ENCODE data around the gene ZNF512B. TPM values are rescaled to one million over a fixed set of nuclear protein-coding genes. Genes with fewer than 3 reads are reported as not detected.
A peak's percentile ranks its signal among the peaks of the same experiment; 100 is the strongest.

Gene ZNF512B
- total and polyA plus RNA-seq, 2 donors (not counting 1 experiment from before 2014, with no cell fraction given) = 8.8 to 10.5 TPM

- Histone ChIP-seq H3K4me3 (ENCODE audit: control extremely low read depth in 1 of 5, extremely low read depth in 1 of 5, insufficient read depth in 1 of 5, low read depth in 2 of 5, low read length in 4 of 5) (no peak overlapping the region), H3K4me2 (replicated peaks; ENCODE audit: low read depth, low read length, poor library complexity, severe bottlenecking) (peak overlapping the region; percentile 74), H3K27ac (ENCODE audit: low read length in 2 of 2) (no peak overlapping the region), H2AFZ (ENCODE audit: insufficient read depth, low read depth, low read length, poor library complexity, severe bottlenecking) (no peak overlapping the region), H3K9ac (ENCODE audit: low read length) (no peak overlapping the region), H3K27me3 (replicated peaks in 1 of 4; ENCODE audit: control extremely low read depth in 1 of 4, control insufficient read depth in 3 of 4, insufficient read depth in 4 of 4, low read length in 3 of 4) (no peaks in the 10 kb centered on the region), H3K9me3 (ENCODE audit: control extremely low read depth in 1 of 3, control insufficient read depth in 2 of 3, insufficient read depth in 1 of 3, low read length in 2 of 3) (peaks cover 0 to 29% (median 0%) of the 10 kb centered on the region in 3 donors), H3K36me3 (replicated peaks in 1 of 2; ENCODE audit: control extremely low read depth in 1 of 2, control insufficient read depth in 1 of 2, extremely low read depth in 1 of 2, insufficient read depth in 2 of 2, low read length in 1 of 2) (peaks cover 3 to 63% of the 10 kb centered on the region in 2 experiments), H3K4me1 (ENCODE audit: control insufficient read depth in 2 of 2, insufficient read depth in 2 of 2, low read length in 2 of 2) (peaks cover 9 to 15% of the 10 kb centered on the region in 2 donors), H3K79me2 (ENCODE audit: control insufficient read depth, insufficient read depth, low read length) (peaks cover 45% of the 10 kb centered on the region), H4K20me1 (ENCODE audit: control insufficient read depth, insufficient read depth, low read length, poor library complexity, severe bottlenecking) (peaks cover 84% of the 10 kb centered on the region)
- Mint-ChIP-seq H3K27me3 (no peaks in the 10 kb centered on the region), H3K27ac (peak overlapping the region; percentile 68), H3K9me3 (ENCODE audit: insufficient read depth) (no peaks in the 10 kb centered on the region), H3K4me1 (peaks cover 17% of the 10 kb centered on the region), H3K4me3 (peak overlapping the region; percentile 13)
- intact Hi-C loops (cut with micrococcal nuclease) = no loop called here
- DNase-seq = no peak
- 97% methylated on average over 55 of the region's 58 CpGs for WGBS (ENCODE audit: insufficient coverage)
- ChIA-PET POLR2A (interaction anchor here (0.6 to 1.1 kb wide), 2 partner anchors 15 to 399 kb away, joined by 3 read pairs; no protein-coding TSS in a partner anchor), CTCF (no interaction called here)
- no peak for ATAC-seq (ENCODE audit: low read depth)
- TF ChIP-seq EZH2 (IDR thresholded peaks at IDR 0.05; ENCODE audit: borderline replicate concordance, insufficient read depth, low read depth, low read length, poor library complexity, severe bottlenecking) (no peak), CTCF (IDR thresholded peaks at IDR 0.05) (no peak)
These were observed 29.1 kb downstream of the ZNF512B start for GRCh38 chr20:63940472-63941266.

- H3K9me3 ChIP-seq (ENCODE audit: control extremely low read depth in 1 of 3, control insufficient read depth in 2 of 3, insufficient read depth in 1 of 3, low read length in 2 of 3) = peaks cover 0 to 29% (median 0%) of the 10 kb centered on the region in 3 donors
- DNase-seq = no peak
- WGBS (ENCODE audit: insufficient coverage) = 97% methylated on average over 23 of the region's 23 CpGs
- H3K79me2 ChIP-seq (ENCODE audit: control insufficient read depth, insufficient read depth, low read length) = peaks cover 44% of the 10 kb centered on the region
- H3K4me1 Mint-ChIP-seq = peaks cover 15% of the 10 kb centered on the region
- intact Hi-C loops (cut with micrococcal nuclease) = no loop called here
- no peaks in the 10 kb centered on the region for H3K27me3 ChIP-seq (replicated peaks in 1 of 4; ENCODE audit: control extremely low read depth in 1 of 4, control insufficient read depth in 3 of 4, insufficient read depth in 4 of 4, low read length in 3 of 4)
- H3K27ac ChIP-seq (ENCODE audit: low read length in 2 of 2) = no peak overlapping the region
- no peak overlapping the region for H3K4me2 ChIP-seq (replicated peaks; ENCODE audit: low read depth, low read length, poor library complexity, severe bottlenecking)
- no peak for ATAC-seq (ENCODE audit: low read depth)
- H3K9me3 Mint-ChIP-seq (ENCODE audit: insufficient read depth) = no peaks in the 10 kb centered on the region
- peak overlapping the region; percentile 53 for H3K27ac Mint-ChIP-seq
- H3K36me3 ChIP-seq (replicated peaks in 1 of 2; ENCODE audit: control extremely low read depth in 1 of 2, control insufficient read depth in 1 of 2, extremely low read depth in 1 of 2, insufficient read depth in 2 of 2, low read length in 1 of 2) = peaks cover 3 to 63% of the 10 kb centered on the region in 2 experiments
- TF ChIP-seq CTCF (IDR thresholded peaks at IDR 0.05) (no peak), EZH2 (IDR thresholded peaks at IDR 0.05; ENCODE audit: borderline replicate concordance, insufficient read depth, low read depth, low read length, poor library complexity, severe bottlenecking) (no peak)
- CTCF ChIA-PET = no interaction called here
- H3K4me1 ChIP-seq (ENCODE audit: control insufficient read depth in 2 of 2, insufficient read depth in 2 of 2, low read length in 2 of 2) = peaks cover 9 to 15% of the 10 kb centered on the region in 2 donors
- peaks cover 84% of the 10 kb centered on the region for H4K20me1 ChIP-seq (ENCODE audit: control insufficient read depth, insufficient read depth, low read length, poor library complexity, severe bottlenecking)
- POLR2A ChIA-PET = no interaction called here
- H2AFZ ChIP-seq (ENCODE audit: insufficient read depth, low read depth, low read length, poor library complexity, severe bottlenecking) = no peak overlapping the region
- no peaks in the 10 kb centered on the region for H3K27me3 Mint-ChIP-seq
- H3K4me3 ChIP-seq (ENCODE audit: control extremely low read depth in 1 of 5, extremely low read depth in 1 of 5, insufficient read depth in 1 of 5, low read depth in 2 of 5, low read length in 4 of 5) = no peak overlapping the region
- H3K9ac ChIP-seq (ENCODE audit: low read length) = no peak overlapping the region
- no peak overlapping the region for H3K4me3 Mint-ChIP-seq
These were observed 29.7 kb downstream of the ZNF512B start for GRCh38 chr20:63940071-63940471.

Data from B cell (primary cell).